ENCODE data around the gene IGFBP7.

DNA sequence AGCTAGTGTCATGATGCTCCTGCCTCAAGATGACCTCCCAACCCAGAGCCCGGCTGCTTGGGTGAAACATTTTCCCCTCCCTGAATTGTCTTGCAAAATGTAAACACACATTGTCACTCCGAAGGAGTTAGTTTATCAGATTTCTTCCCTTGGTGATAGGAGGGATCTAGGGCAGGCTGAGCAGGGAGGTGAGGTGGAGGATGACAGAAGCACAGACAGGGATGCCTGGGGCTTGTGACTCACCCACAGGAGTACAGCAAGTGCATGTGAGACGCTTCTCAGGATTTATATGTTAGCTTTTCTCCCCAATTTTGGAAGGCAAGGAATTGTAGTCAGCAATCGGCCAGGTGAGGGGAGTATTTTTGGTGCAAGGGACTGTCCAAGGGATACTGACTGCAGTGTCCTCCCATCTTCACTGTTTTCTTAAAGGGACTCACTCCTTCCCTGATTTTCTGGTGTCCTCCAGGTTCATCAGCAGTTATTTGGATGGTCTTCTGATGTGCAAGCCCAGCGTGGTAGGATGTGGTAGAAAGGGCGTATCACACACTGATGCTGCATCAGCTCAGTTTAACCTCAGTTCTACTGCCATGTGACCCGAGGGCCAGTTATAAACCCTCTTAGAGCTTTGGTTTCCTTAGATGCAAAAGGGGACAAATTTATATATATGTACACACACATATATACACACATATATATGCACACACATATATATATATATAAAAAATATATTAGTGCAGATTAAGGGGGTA, 46.2 kb upstream of the IGFBP7 start:
- TF ChIP-seq, protein P1, sequence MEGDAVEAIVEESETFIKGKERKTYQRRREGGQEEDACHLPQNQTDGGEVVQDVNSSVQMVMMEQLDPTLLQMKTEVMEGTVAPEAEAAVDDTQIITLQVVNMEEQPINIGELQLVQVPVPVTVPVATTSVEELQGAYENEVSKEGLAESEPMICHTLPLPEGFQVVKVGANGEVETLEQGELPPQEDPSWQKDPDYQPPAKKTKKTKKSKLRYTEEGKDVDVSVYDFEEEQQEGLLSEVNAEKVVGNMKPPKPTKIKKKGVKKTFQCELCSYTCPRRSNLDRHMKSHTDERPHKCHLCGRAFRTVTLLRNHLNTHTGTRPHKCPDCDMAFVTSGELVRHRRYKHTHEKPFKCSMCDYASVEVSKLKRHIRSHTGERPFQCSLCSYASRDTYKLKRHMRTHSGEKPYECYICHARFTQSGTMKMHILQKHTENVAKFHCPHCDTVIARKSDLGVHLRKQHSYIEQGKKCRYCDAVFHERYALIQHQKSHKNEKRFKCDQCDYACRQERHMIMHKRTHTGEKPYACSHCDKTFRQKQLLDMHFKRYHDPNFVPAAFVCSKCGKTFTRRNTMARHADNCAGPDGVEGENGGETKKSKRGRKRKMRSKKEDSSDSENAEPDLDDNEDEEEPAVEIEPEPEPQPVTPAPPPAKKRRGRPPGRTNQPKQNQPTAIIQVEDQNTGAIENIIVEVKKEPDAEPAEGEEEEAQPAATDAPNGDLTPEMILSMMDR (IDR thresholded peaks at IDR 0.05; ENCODE audit: low read depth, low read length), result no peak
- no peak for TF ChIP-seq POLR2A (IDR thresholded peaks at IDR 0.05; ENCODE audit: extremely low read depth, insufficient read length)
